K562 (cell line): ENCODE results near the gene PCSK5. TPM values are rescaled to one million over a fixed set of nuclear protein-coding genes. Genes with fewer than 3 reads are reported as not detected.

Experiments
- ATAC-seq: fragments of 200-7000 bp; cut with Tn5 transposase; 3 replicates; pipeline ENCODE4 v1.9.1; 2020; ENCODE audit warnings: moderate library complexity
- BruUV-seq: library from RNA; stranded (reverse); fragments of 400-500 nt; replicated peaks from 2 replicates; lab custom pipeline; 2021; lab: Mats Ljungman, UMichigan
- CTCF ChIA-PET: fragments of 300-600 bp; formaldehyde crosslinking; extraction: SDS; loops from one replicate; lab custom pipeline; 2021; ENCODE audit warnings: low intra/inter-chr PET ratio; lab: Yijun Ruan, JAX
- POLR2A ChIA-PET: fragments of 300-600, 350-650 bp; sonication (Branson Sonifier 250); formaldehyde crosslinking; extraction: SDS; loops from one replicate; lab custom pipeline; 2021; ENCODE audit warnings: antibody characterized with exemption, inconsistent platforms; lab: Yijun Ruan, JAX
- DNase-seq, 4 experiments: peaks; one replicate each; pipeline versions ENCODE4 v3.0.0 to v3.0.0-alpha.2; 2011 to 2018; ENCODE audit warnings: low spot score in 3 of 4, mixed read lengths in 3 of 4; ENCODE audit errors: extremely low read depth in 1 of 4
- FAIRE-seq: peaks from 2 replicates; lab custom pipeline; 2011; peaks lifted over from hg19 to GRCh38; lab: Jason Lieb, UNC
- H2AFZ ChIP-seq: 2 replicates; pipeline ENCODE4 v1.6.0; 2011; ENCODE audit warnings: low read depth, low read length, control low read depth, inconsistent platforms
- H3K27ac ChIP-seq: fragments of 200-600 bp; 3 replicates; pipeline ENCODE4 v1.8.0; 2011; ENCODE audit warnings: low read depth, mild to moderate bottlenecking, control low read depth, inconsistent platforms, low read length, moderate library complexity, mixed read lengths; ENCODE audit errors: extremely low read depth
- H3K27me3 ChIP-seq, 2 experiments: fragments of 300-600 bp in 1 of 2; 2 replicates in 1 of 2; 3 replicates in 1 of 2; pipeline versions ENCODE4 v1.6.0 to v1.8.0; 2011; ENCODE audit warnings: inconsistent platforms in 2 of 2, low read length in 2 of 2, mild to moderate bottlenecking in 1 of 2, mixed read lengths in 1 of 2, moderate library complexity in 1 of 2; ENCODE audit not compliant: control insufficient read depth in 2 of 2, insufficient read depth in 2 of 2
- H3K36me3 ChIP-seq: fragments of 300-600 bp; 3 replicates; pipeline ENCODE4 v1.8.0; 2011; ENCODE audit warnings: mild to moderate bottlenecking, low read length, inconsistent platforms; ENCODE audit not compliant: control insufficient read depth, insufficient read depth
- H3K4me1 ChIP-seq, 2 experiments: fragments of 200-600 bp in 1 of 2; replicated peaks in 1 of 2; 2 replicates in 1 of 2; 3 replicates in 1 of 2; pipeline versions ENCODE4 v1.5.1 to v1.8.0; 2011; ENCODE audit warnings: inconsistent platforms in 2 of 2, low read length in 2 of 2, mild to moderate bottlenecking in 1 of 2, mixed read lengths in 1 of 2, moderate library complexity in 1 of 2; ENCODE audit not compliant: control insufficient read depth in 2 of 2, insufficient read depth in 2 of 2
- H3K4me2 ChIP-seq: 2 replicates; pipeline ENCODE4 v1.6.1; 2011; ENCODE audit warnings: low read length, control low read depth, inconsistent platforms, mixed read lengths; ENCODE audit not compliant: insufficient read depth
- H3K4me3 ChIP-seq: fragments of 200-600 bp; sonication (generic), shearing (Covaris generic); 2 replicates; pipeline ENCODE4 v1.5.1; 2016; ENCODE audit warnings: control low read depth, inconsistent platforms
- H3K79me2 ChIP-seq: fragments of 200-600 bp; 3 replicates; pipeline ENCODE4 v1.8.0; 2011; ENCODE audit warnings: low read length, inconsistent platforms; ENCODE audit not compliant: control insufficient read depth, insufficient read depth
- H3K9ac ChIP-seq, 2 experiments: 2 replicates each; pipeline versions ENCODE4 v1.6.0 to v1.6.1; 2011; ENCODE audit warnings: low read depth in 2 of 2, low read length in 2 of 2, control low read depth in 1 of 2, inconsistent platforms in 1 of 2, mild to moderate bottlenecking in 1 of 2, mixed read lengths in 1 of 2; ENCODE audit not compliant: insufficient read depth in 1 of 2
- H3K9me1 ChIP-seq: one replicate; pipeline ENCODE4 v1.6.0; 2011; ENCODE audit warnings: inconsistent platforms, mild to moderate bottlenecking, low read length, moderate library complexity; ENCODE audit not compliant: control insufficient read depth, insufficient read depth
- H3K9me3 ChIP-seq: replicated peaks from 2 replicates; pipeline ENCODE4 v1.5.1; 2011; ENCODE audit warnings: low read depth, low read length, inconsistent platforms; ENCODE audit not compliant: control insufficient read depth, insufficient read depth
- H4K20me1 ChIP-seq: replicated peaks from 2 replicates; pipeline ENCODE4 v1.6.1; 2011; ENCODE audit warnings: low read length, inconsistent platforms, mixed read lengths; ENCODE audit not compliant: control insufficient read depth, insufficient read depth
- BCOR ChIP-seq: fragments of 450-650 bp; IDR thresholded peaks from 2 replicates; pipeline ENCODE4 v1.6.1; 2016
- E2F3 ChIP-seq: fragments of 250-450 bp; sonication (Bioruptor Pico); IDR thresholded peaks from 2 replicates; pipeline ENCODE4 v1.4.0; 2020; ENCODE audit warnings: mild to moderate bottlenecking
- KDM1A ChIP-seq, 2 experiments: fragments of 450-650 bp; IDR thresholded peaks; 2 replicates each; pipeline ENCODE4 v1.6.1; 2016; ENCODE audit warnings: mild to moderate bottlenecking in 2 of 2
- NCOA1 ChIP-seq: fragments of 450-650 bp; IDR thresholded peaks from 2 replicates; pipeline ENCODE4 v1.6.1; 2016; ENCODE audit warnings: low read depth
- POLR3G ChIP-seq: IDR thresholded peaks from 2 replicates; pipeline ENCODE4 v1.6.1; 2011; ENCODE audit not compliant: insufficient read length, insufficient replicate concordance; ENCODE audit errors: extremely low read depth
- PYGO2 ChIP-seq: fragments of 450-650 bp; IDR thresholded peaks from 2 replicates; pipeline ENCODE4 v1.6.1; 2016; ENCODE audit warnings: mild to moderate bottlenecking, missing genetic modification characterization, moderate library complexity, missing compliant biosample characterization
- RAD51 ChIP-seq: fragments of 450-650 bp; IDR thresholded peaks from 2 replicates; pipeline ENCODE4 v1.7.1; 2016; ENCODE audit warnings: low read depth, mild to moderate bottlenecking, borderline replicate concordance
- RBM25 ChIP-seq: fragments of 200-400 bp; formaldehyde crosslinking; IDR thresholded peaks from 2 replicates; pipeline ENCODE4 v1.6.1; 2018; ENCODE audit warnings: low read length, low read depth, moderate library complexity; ENCODE audit not compliant: severe bottlenecking
- SP1 ChIP-seq: sonication (generic); formaldehyde crosslinking; IDR thresholded peaks from 2 replicates; pipeline ENCODE4 v1.8.1; 2022; ENCODE audit warnings: mild to moderate bottlenecking, missing genetic modification reagents
- TSC22D4 ChIP-seq: fragments of 450-650 bp; IDR thresholded peaks from 2 replicates; pipeline ENCODE4 v1.6.1; 2016; ENCODE audit warnings: missing genetic modification characterization, missing biosample characterization, control low read depth
- ZNF121 ChIP-seq: sonication (generic); formaldehyde crosslinking; conservative IDR thresholded peaks from 2 replicates; pipeline ENCODE4 v1.8.0; 2022; ENCODE audit warnings: missing genetic modification reagents
- ZNF41 ChIP-seq: fragments of 250-450 bp; sonication (Bioruptor Pico); conservative IDR thresholded peaks from 2 replicates; pipeline ENCODE4 v1.4.0; 2020; ENCODE audit warnings: mild to moderate bottlenecking
- ZNF785 ChIP-seq: fragments of 250-450 bp; sonication (Bioruptor Pico); IDR thresholded peaks from 2 replicates; pipeline ENCODE4 v1.4.0; 2020; ENCODE audit warnings: mild to moderate bottlenecking
- ZNF830 ChIP-seq: fragments of 250-450 bp; sonication (Bioruptor Pico); IDR thresholded peaks from 2 replicates; pipeline ENCODE4 v1.5.0; 2021; ENCODE audit warnings: mild to moderate bottlenecking
- WGBS: fragments of 100-300 bp; shearing (Covaris generic); methylation state at CpG from one replicate; pipeline ENCODE4 v1.1.6; 2016; ENCODE audit warnings: low coverage, mixed read lengths; ENCODE audit not compliant: insufficient coverage; ENCODE audit errors: missing lambda C conversion rate; 5-methylcytosine and 5-hydroxymethylcytosine counted together
- in situ Hi-C: fragments of 300-500 bp; cut with MboI; formaldehyde crosslinking; loops from 4 replicates; pipeline ENCODE4 v1.15.0; 2018; ENCODE audit warnings: inconsistent platforms, mixed read lengths
- intact Hi-C: fragments of 100-400 bp; cut with micrococcal nuclease; formaldehyde crosslinking; loops from 2 replicates; pipeline ENCODE4 v1.14.2; 2022
- polyA plus RNA-seq, 8 experiments: library from polyadenylated mRNA; depleted of rRNA in 4 of 8; stranded (reverse) in 5 of 8; unstranded in 3 of 8; fragments of >200 nt; fragmentation: Nextera tagmentation in 2 of 8; fragmentation: Illumina TruSeq in 1 of 8; extraction: Ambion mirVana in 2 of 8; extraction: Trizol in 1 of 8; gene quantifications; 2 replicates each; pipeline versions ENCODE4 v1.2.1 to v1.2.3, GENCODE V29; 2011 to 2014; ENCODE audit warnings: inconsistent platforms in 1 of 8, missing spikeins in 1 of 8
- total RNA-seq, 7 experiments: library from RNA; depleted of rRNA in 6 of 7; stranded (reverse); fragments of >200 nt in 6 of 7; fragmentation: Illumina TruSeq in 2 of 7; extraction: Trizol in 2 of 7; gene quantifications; 2 replicates each; pipeline versions ENCODE4 v1.2.1 to v1.2.3, GENCODE V29; 2011 to 2021; ENCODE audit warnings: low replicate concordance in 1 of 7
- TF ChIP-seq, protein P1 (sequence below): fragments of 450-650 bp; formaldehyde crosslinking; IDR thresholded peaks from 2 replicates; pipeline ENCODE4 v1.4.0; 2020; ENCODE audit warnings: mild to moderate bottlenecking, mixed read lengths
- TF ChIP-seq, protein P2 (sequence below), 2 experiments: fragments of 450-650 bp; IDR thresholded peaks; 2 replicates each; pipeline ENCODE4 v1.6.1; 2016

Gene PCSK5
- total and polyA plus RNA-seq, 9 of the 15 experiments (the other 6 are each of a cell fraction or from before 2014, with no cell fraction given) = not detected

DNA sequence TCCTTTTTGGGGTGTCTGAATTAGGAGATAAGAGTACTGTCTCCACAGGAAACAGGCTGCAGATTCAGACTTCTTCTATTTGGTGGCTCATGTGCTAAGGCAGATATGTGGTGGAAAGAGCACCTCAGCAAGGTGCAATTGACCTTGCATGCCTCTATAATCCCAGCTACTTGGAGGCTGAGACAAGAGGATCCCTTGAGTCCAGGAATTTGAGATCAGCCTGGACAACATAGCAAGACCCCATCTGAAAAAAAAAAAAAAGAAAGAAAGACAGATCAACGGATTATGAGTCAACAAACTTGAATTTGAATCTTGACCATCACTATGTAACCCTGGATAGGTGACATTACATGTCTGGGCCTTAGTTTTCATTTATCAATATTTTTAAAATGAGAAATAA is 459.4 kb downstream of the PCSK5 start:
- no peak overlapping the region for H3K9ac ChIP-seq
- H3K4me1 ChIP-seq = peaks cover 0 to 5% of the 10 kb centered on the region in 2 experiments; a peak in 2 of 5 replicates
- no peaks in the 10 kb centered on the region for H3K27me3 ChIP-seq
- H3K79me2 ChIP-seq = no peaks in the 10 kb centered on the region
- no peak for DNase-seq
- in situ Hi-C loops = no loop called here
- intact Hi-C loops = no loop called here
- no peak for ATAC-seq
- TF ChIP-seq KDM1A (IDR thresholded peaks at IDR 0.05) (0 out of 4 replicates have a peak, but pooled peaks of 1 of the 2 experiments have one; percentile 15), BCOR (peak; percentile 70), ZNF121 (CRISPR knock-in tag) (peak; percentile 52), RBM25 (peak; percentile 48), ZNF830 (CRISPR knock-in tag) (no peak)
- TF ChIP-seq, all 486 proteins: peak for 4
- ChIA-PET CTCF (no interaction called here), POLR2A (no interaction called here)
- 0% methylated on average over 1 of the region's 1 CpG for WGBS
- Histone ChIP-seq H3K4me3 (no peak overlapping the region), H3K9me3 (no peaks in the 10 kb centered on the region), H3K4me2 (no peak overlapping the region), H3K9me1 (no peaks in the 10 kb centered on the region), H2AFZ (no peak overlapping the region), H3K36me3 (no peaks in the 10 kb centered on the region), H3K27ac (no peak overlapping the region), H4K20me1 (no peaks in the 10 kb centered on the region)
- FAIRE-seq = no peak
- BruUV-seq = no TSS peak

DNA sequence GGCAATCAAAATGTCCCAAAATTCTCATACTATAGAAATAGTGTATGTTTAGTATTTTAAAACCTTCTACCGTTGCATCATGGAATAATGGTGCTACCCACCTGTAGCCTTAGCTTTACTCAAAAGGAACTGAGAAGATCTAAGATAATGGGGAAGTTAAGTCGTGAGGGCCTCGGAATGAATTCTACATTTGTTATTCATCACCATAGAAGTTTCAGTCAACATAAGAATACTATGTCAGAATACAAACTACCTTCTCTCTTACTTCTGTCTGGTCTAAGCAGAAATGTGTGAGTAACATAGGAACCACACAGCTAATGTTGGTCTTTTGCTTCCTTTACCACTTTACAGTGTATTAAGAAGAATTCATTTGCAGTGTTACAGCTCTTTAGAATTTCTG is 460.5 kb downstream of the PCSK5 start:
- CTCF ChIA-PET = no interaction called here
- Histone ChIP-seq H3K36me3 (no peaks in the 10 kb centered on the region), H2AFZ (no peak overlapping the region), H3K9me3 (no peaks in the 10 kb centered on the region), H3K9ac (no peak overlapping the region), H4K20me1 (no peaks in the 10 kb centered on the region), H3K4me1 (peaks cover 0 to 5% of the 10 kb centered on the region in 2 experiments; a peak in 3 of 5 replicates), H3K4me2 (no peak overlapping the region), H3K9me1 (no peaks in the 10 kb centered on the region), H3K4me3 (no peak overlapping the region), H3K27me3 (no peaks in the 10 kb centered on the region), H3K79me2 (no peaks in the 10 kb centered on the region), H3K27ac (no peak overlapping the region)
- no peak for FAIRE-seq
- BruUV-seq = no TSS peak
- intact Hi-C loops = no loop called here
- no peak for ATAC-seq
- 0% methylated on average over 3 of the region's 3 CpGs for WGBS
- DNase-seq = no peak
- POLR2A ChIA-PET = interaction anchor here (1.0 kb wide), 1 partner anchor 9 kb away, joined by 3 read pairs; no protein-coding TSS in a partner anchor
- in situ Hi-C loops = no loop called here
- TF ChIP-seq NCOA1 (no peak), TSC22D4 (no peak), E2F3 (CRISPR knock-in tag) (no peak), PYGO2 (tag) (no peak), RAD51 (no peak), SP1 (CRISPR knock-in tag) (no peak), ZNF41 (CRISPR knock-in tag) (no peak), ZNF785 (CRISPR knock-in tag) (no peak), POLR3G (no peak)
- TF ChIP-seq, protein P1, sequence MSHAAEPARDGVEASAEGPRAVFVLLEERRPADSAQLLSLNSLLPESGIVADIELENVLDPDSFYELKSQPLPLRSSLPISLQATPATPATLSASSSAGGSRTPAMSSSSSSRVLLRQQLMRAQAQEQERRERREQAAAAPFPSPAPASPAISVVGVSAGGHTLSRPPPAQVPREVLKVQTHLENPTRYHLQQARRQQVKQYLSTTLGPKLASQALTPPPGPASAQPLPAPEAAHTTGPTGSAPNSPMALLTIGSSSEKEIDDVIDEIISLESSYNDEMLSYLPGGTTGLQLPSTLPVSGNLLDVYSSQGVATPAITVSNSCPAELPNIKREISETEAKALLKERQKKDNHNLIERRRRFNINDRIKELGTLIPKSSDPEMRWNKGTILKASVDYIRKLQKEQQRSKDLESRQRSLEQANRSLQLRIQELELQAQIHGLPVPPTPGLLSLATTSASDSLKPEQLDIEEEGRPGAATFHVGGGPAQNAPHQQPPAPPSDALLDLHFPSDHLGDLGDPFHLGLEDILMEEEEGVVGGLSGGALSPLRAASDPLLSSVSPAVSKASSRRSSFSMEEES (CRISPR knock-in tag) = no peak
- TF ChIP-seq, protein P2, sequence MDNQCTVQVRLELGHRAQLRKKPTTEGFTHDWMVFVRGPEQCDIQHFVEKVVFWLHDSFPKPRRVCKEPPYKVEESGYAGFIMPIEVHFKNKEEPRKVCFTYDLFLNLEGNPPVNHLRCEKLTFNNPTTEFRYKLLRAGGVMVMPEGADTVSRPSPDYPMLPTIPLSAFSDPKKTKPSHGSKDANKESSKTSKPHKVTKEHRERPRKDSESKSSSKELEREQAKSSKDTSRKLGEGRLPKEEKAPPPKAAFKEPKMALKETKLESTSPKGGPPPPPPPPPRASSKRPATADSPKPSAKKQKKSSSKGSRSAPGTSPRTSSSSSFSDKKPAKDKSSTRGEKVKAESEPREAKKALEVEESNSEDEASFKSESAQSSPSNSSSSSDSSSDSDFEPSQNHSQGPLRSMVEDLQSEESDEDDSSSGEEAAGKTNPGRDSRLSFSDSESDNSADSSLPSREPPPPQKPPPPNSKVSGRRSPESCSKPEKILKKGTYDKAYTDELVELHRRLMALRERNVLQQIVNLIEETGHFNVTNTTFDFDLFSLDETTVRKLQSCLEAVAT (IDR thresholded peaks at IDR 0.05) = no peak
